Islet of Langerhans (tissue), 1 donor: ENCODE data around the gene TIMM8A.
A peak's percentile ranks its signal among the peaks of the same experiment; 100 is the strongest.
"Not testable (repeated sequence)": the region's sequence is repeated elsewhere in the genome, so short reads cannot be mapped to it uniquely, and the experiment has no call there.

Source experiments
- FAIRE-seq: peaks from one replicate; lab custom pipeline; 2011; peaks lifted over from hg19 to GRCh38; lab: Jason Lieb, UNC

TIMM8A gene

DNA sequence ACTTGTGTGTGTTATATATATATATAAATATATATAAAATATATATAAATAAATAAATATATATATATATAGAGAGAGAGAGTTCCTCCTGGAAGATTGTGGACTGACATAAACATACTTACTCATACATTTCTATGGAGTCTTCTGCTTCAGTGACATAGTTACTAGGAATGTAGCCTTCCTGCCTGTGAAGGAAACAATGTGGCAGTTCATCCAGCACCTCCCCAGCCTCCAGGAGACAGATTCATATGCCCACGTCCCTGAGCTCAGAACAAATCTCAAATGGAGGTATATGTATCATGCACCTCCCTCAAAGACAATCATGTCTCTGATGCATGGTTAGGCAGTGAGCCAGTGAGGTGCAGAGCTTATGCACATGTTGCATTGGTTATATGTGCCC is 11.4 kb upstream of the TIMM8A start:
- FAIRE-seq = no peak

DNA sequence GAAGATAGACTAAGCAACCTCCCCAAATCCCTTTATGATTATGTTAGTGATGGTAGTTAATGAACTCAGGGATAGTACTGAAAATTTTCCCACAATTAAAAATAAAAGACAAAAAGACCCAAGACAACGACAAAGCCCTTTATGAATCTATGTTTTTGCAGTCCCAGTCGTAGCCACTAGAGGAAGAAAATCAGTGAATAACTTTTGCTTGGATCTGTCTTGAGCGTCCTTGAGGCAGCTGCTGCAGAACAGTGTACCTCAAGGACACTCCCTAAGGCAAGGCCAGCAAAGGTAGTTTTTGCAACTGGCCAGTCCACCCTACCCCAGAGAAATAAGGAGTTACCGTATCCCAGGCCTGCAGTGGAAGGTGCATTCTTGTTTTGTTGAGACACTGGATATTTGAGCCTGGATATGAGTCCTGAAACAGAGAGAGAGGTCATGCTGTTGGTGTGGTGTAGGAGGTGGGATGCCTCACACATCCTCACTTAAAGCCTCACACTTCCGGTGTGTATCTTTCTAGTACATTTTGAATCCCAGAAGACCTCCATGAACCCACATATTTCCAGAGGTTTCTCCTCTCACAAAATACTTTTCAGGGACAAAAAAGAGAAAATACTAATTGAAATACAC is 8.7 kb upstream of the TIMM8A start:
- FAIRE-seq = no peak

DNA sequence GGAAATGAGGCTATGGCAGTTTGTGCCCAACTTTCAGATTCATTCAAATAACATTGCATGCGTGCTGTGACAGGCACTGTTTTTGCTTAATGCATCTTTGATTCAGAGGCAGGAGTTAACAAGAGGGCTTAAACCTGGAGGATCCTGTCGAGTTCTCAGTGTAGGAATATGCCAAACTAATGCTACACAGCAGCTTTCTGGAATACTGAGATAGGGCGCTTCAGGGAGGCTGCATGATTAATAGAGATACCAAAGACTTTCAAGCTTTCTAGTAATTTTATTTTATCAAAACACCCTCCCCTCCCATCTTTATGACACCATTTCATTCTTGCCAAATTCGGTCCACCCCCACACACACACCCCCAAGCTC is 636 bp upstream of the TIMM8A start:
- no peak for FAIRE-seq

DNA sequence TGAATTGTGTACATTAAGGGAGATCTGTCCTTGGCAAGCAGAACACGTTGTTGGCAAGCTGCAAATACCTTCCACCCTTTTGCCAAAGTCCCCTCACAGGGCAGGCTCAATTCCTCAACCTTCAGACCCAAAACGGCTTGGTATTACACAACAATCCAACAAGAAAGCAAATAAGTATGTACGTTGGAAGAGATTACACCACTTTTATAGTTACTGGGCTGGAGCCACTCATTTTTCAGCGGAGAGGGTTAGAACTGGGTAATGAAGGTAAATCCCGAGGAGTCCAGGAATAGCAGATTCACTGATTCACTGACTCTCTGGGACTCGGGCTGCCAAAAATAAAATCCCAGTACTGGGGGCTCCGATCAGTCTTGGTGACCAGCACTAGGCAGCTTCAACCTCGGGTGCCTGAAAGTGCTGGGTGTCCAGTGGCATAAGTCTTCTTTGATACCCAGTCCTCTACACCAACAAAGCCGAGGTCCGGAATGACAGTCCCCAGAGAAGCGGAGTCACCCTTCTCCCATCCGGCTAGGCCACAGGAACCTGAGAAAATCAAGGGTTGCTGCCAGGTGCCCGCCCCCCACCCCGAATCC is 587 bp downstream of the TIMM8A start:
- no peak for FAIRE-seq

DNA sequence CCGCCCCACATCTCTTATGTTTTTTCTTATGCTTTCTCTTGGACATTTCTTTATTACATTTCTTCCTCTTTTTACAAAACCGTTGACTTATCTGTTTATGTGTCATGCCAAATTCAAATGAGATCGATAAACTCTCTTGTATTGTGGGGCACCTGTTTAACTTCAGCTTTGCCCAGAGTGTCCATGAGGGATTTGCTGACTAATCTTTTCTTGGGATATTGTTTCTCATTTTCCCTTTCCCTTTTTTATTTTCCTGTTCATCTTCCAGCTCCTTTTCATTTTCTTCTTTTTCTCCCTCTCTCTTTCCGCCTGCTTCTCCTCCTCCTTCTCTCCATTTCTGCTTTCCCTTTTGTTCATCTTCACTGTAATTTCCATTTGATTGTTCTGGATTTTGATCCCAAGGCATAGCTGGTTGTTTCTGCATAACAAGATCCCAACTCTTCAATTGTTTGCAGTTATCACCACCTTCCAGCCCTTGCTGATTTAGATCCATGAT is 10.7 kb downstream of the TIMM8A start:
- no peak for FAIRE-seq

DNA sequence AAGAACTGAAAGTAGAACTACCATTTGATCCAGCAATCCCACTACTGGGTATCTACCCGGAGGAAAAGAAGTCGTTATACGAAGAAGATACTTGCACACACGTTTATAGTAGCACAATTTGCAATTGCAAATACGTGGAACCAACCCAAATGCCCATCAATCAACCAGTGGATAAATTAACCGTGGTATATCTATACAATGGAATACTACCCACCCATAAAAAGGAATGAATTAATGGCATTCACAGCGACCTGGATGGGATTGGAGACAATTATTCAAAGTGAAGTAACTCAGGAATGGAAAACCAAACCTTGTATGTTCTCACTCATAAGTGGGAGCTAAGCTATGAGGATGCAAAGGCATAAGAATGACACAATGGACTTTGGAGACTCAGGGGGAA is 14.2 kb downstream of the TIMM8A start:
- FAIRE-seq = not testable (repeated sequence)

DNA sequence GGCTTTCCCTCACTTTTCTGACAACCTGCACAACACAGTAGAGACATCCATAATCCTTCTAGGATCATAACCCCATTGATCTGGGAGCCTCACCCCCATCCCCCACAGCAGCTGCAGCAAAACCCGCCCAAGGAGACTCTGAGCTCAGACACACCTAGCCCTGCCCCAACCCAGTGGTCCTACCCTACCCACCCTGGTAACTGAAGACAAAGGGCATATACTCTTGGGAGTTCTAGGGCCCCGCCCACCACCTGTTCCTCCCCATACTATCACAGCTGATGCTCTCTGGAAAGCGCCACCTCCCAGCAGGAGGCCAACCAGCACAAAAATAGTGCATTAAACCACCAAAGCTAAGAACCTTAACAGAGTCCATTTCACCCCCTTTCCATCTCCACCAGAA is 21.9 kb downstream of the TIMM8A start:
- not testable (repeated sequence) for FAIRE-seq

DNA sequence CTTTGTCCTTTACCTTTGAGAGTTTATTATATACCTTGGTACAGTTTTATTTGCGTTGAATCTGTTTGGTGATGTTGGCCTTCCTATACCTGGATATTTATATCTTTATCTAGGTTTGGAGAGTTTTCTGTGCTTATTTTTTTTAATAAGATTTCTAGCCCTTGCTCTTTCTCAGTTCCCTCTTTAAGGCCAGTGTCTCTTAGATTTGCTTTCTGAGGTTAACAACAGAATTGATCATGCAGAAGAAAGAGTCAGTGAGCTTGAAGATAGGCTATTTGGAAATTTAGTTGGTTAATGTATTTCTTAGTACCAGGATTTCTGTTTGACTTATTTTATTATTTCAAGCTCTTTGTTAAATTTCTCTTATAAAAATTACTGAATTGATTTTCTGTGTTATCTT is 44.8 kb downstream of the TIMM8A start:
- peak; percentile 89 for FAIRE-seq
